Left colon (tissue), 2 donors: ENCODE measurements around the gene ATP1A3. TPM values are rescaled to one million over a fixed set of nuclear protein-coding genes. Genes with fewer than 3 reads are reported as not detected.
A peak's percentile ranks its signal among the peaks of the same experiment; 100 is the strongest.
"Not testable (repeated sequence)": the region's sequence is repeated elsewhere in the genome, so short reads cannot be mapped to it uniquely, and the experiment has no call there.

Experiments used
- ATAC-seq: fragments of 200-7000 bp; cut with Tn5 transposase; one replicate; pipeline ENCODE4 v1.9.1; 2020; ENCODE audit warnings: mild to moderate bottlenecking, moderate library complexity
- DNase-seq, 2 donors: peaks; one replicate each; pipeline ENCODE4 v3.0.0-alpha.2; 2020
- intact Hi-C, 2 donors: fragments of 100-400 bp; cut with DNase I in 1 of 2; cut with micrococcal nuclease in 1 of 2; formaldehyde crosslinking; loops; one replicate each; pipeline versions ENCODE4 v1.11.2 to v1.14.0; 2022; cut with DNase I, micrococcal nuclease
- total RNA-seq, 2 donors: library from RNA; stranded (reverse); fragmentation: NEBNext Ultra II Directional; extraction: Animal tissue kit (Norgen Biotek cat#: 25700); gene quantifications; one replicate each; pipeline ENCODE4 v1.2.1, GENCODE V29; 2021
- donor health status: DM: no; HTN: no; CAD: no.
- donor health status: DM: yes; HTN: yes; CAD: no.

The ATP1A3 gene
- total RNA-seq, 2 donors from 2014 or later, result 1.2 to 1.6 TPM

GRCh38 chr19:41991925-41992569 is 2.0 kb downstream of the ATP1A3 start:
- DNase-seq, intact Hi-C loops, ATAC-seq: not testable (repeated sequence)

GRCh38 chr19:41991025-41991424 is 3.0 kb downstream of the ATP1A3 start:
- no peak for ATAC-seq
- no peak for DNase-seq
- intact Hi-C loops, result no loop called here

- intact Hi-C loops, result no loop called here
- ATAC-seq (no peak), DNase-seq (no peak)
Observed at GRCh38 chr19:41990615-41991014, 3.4 kb downstream of the ATP1A3 start.

- intact Hi-C loops, result no loop called here
- DNase-seq (no peak), ATAC-seq (no peak)
Observed at GRCh38 chr19:41990028-41990427, 4.0 kb downstream of the ATP1A3 start.

- no peak for ATAC-seq
- DNase-seq, result no peak
- intact Hi-C loops, result no loop called here
Observed at GRCh38 chr19:41988947-41989346, 5.1 kb downstream of the ATP1A3 start.

- no peak for ATAC-seq
- intact Hi-C loops, result no loop called here
- DNase-seq, result no peak
Observed at GRCh38 chr19:41987141-41987860, 6.7 kb downstream of the ATP1A3 start.

GRCh38 chr19:41984961-41985360 is 9.1 kb downstream of the ATP1A3 start:
- no peak for DNase-seq
- intact Hi-C loops, result no loop called here
- no peak for ATAC-seq

- intact Hi-C loops, result no loop called here
- ATAC-seq, result no peak
- no peak for DNase-seq
Observed at GRCh38 chr19:41981724-41982123, 12.3 kb downstream of the ATP1A3 start.

GRCh38 chr19:41978470-41978869 is 15.6 kb downstream of the ATP1A3 start:
- ATAC-seq (no peak), DNase-seq (no peak)
- intact Hi-C loops, result no loop called here

- ATAC-seq (no peak), DNase-seq (no peak)
- intact Hi-C loops, result no loop called here
Observed at GRCh38 chr19:41977916-41978315, 16.1 kb downstream of the ATP1A3 start.

- ATAC-seq, result no peak
- intact Hi-C loops, result no loop called here
- DNase-seq, result no peak
Observed at GRCh38 chr19:41974652-41975051, 19.4 kb downstream of the ATP1A3 start.

- ATAC-seq (no peak), DNase-seq (no peak)
- intact Hi-C loops, result no loop called here
Observed at GRCh38 chr19:41971363-41971762, 22.7 kb downstream of the ATP1A3 start.

- intact Hi-C loops, result no loop called here
- no peak for ATAC-seq
- no peak for DNase-seq
Observed at GRCh38 chr19:41969772-41970458, 24.1 kb downstream of the ATP1A3 start.

GRCh38 chr19:41968751-41969595 is 25.1 kb downstream of the ATP1A3 start:
- DNase-seq (no peak), ATAC-seq (peak; percentile 66)
- intact Hi-C loops, result no loop called here

- DNase-seq (no peak), ATAC-seq (no peak)
- intact Hi-C loops, result no loop called here
Observed at GRCh38 chr19:41967054-41967783, 26.8 kb downstream of the ATP1A3 start.

- ATAC-seq (no peak), DNase-seq (no peak)
- intact Hi-C loops, result no loop called here
Observed at GRCh38 chr19:41965106-41965505, 28.9 kb downstream of the ATP1A3 start.

GRCh38 chr19:41960973-41961372 is 33.1 kb downstream of the ATP1A3 start:
- DNase-seq, result no peak
- intact Hi-C loops, result no loop called here

More at GRCh38 chr19:41960973-41961372, 33.1 kb downstream of the ATP1A3 start:
- no peak for ATAC-seq
